A549 treated with dexamethasone at 1 μM for 4 hours (cell line): ENCODE measurements around the gene CAMKK1. TPM values are rescaled to one million over a fixed set of nuclear protein-coding genes. Genes with fewer than 3 reads are reported as not detected.

Experiments
- total RNA-seq: library from RNA; stranded (reverse); fragments of 200-300 nt; extraction: Qiagen RNA extraction; gene quantifications from 5 replicates; pipeline ENCODE4 v1.2.3, GENCODE V29; 2022

The CAMKK1 gene
- 25.6 to 28.8 TPM (median 28.2 TPM) in 5 replicates for total RNA-seq

DNA sequence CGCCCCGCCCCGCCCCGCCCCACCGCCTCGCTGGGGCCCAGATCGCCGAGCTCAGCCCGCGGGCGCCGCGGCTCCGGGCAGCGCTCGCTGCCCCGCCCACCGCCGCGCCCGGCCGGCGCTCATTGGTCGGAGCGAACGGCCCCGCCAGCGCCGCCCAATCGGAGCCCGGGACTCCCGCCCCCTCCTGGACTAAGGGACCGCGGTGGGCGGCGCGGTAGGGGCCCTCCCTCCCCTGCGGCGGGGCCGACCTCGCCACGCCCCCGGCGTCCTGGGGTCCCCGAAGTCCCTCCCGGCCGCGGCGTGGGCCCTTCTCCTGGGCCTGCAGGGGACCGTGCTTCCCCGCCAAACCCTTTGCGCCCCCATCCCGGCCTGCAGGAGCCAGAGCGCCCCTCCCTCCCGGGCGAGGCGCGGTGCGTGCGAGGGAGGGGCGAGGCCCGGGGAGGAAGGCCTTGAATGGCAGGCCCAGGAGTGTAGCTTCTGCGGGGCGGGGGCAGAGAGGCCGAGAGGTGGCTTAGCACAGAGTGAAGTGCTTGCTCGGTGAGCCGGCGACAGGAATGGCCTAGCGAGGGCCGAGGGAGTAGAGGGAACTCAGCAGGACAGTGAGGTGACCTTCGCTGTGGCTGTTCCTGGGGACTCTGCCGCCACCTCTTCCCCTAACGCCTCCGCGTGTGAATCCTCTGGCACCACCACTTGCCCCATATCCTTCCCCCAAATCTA is at the start of gene CAMKK1:
Gene CAMKK1 (minus strand): TSS at position 51 of the 717 bp plus-strand sequence. CDS start 7,366 bp downstream, outside the sequence.

GRCh38 chr17:3915995-3916696 is 23.3 kb upstream of the CAMKK1 start, which contains the start of gene P2RX1:
TSS of gene P2RX1 (minus strand) at chr17:3916465. CDS start at chr17:3916225, 240 bp downstream.

GRCh38 chr17:3845621-3846436 is 47.0 kb downstream of the CAMKK1 start, which contains the start of gene NCBP3:
TSS of gene NCBP3 (minus strand) at chr17:3846246. CDS start at chr17:3846223, 23 bp downstream.

Other genes with a start within 250 kb of the CAMKK1 start
- 285 to 336 TPM (median 323 TPM) in 5 replicates for gene TAX1BP3, start 224.5 kb downstream of the CAMKK1 start, total RNA-seq
- 112 to 157 TPM (median 148 TPM) in 5 replicates for gene EMC6, start 224.2 kb downstream of the CAMKK1 start, total RNA-seq
- 16.9 to 25.6 TPM (median 24.9 TPM) in 5 replicates for gene P2RX5, start 196.9 kb downstream of the CAMKK1 start, total RNA-seq
- 14.2 to 15.6 TPM (median 15.2 TPM) in 5 replicates for gene HASPIN, start 169.2 kb downstream of the CAMKK1 start, total RNA-seq
- gene ITGAE, start 91.9 kb downstream of the CAMKK1 start, total RNA-seq, result 70.0 to 94.6 TPM (median 73.3 TPM) in 5 replicates
- gene NCBP3, start 46.8 kb downstream of the CAMKK1 start, total RNA-seq, result 27.0 to 33.1 TPM (median 32.2 TPM) in 5 replicates
- gene P2RX1, start 23.4 kb upstream of the CAMKK1 start, total RNA-seq, result 0.02 to 0.04 TPM in 2 of 5 replicates, not detected in the others
- gene ATP2A3, start 71.4 kb upstream of the CAMKK1 start, total RNA-seq, result 3.3 to 6.7 TPM (median 5.2 TPM) in 5 replicates
- 9.5 to 18.6 TPM (median 15.3 TPM) in 5 replicates for gene ZZEF1, start 250.0 kb upstream of the CAMKK1 start, total RNA-seq